MG63 (cell line): ENCODE data around the gene SMCR8. TPM values are rescaled to one million over a fixed set of nuclear protein-coding genes. Genes with fewer than 3 reads are reported as not detected.
"Not testable (repeated sequence)": the region's sequence is repeated elsewhere in the genome, so short reads cannot be mapped to it uniquely, and the experiment has no call there.

Experiments used
- DNase-seq: peaks from one replicate; pipeline ENCODE4 v3.0.0-alpha.2; 2020
- H3K27me3 ChIP-seq: fragments of 250-450 bp; sonication (Bioruptor Pico); 2 replicates; pipeline ENCODE4 v1.5.1; 2020; ENCODE audit warnings: mild to moderate bottlenecking, moderate library complexity
- H3K36me3 ChIP-seq: fragments of 250-450 bp; sonication (Bioruptor Pico); 2 replicates; pipeline ENCODE4 v1.5.1; 2020; ENCODE audit warnings: mild to moderate bottlenecking, moderate library complexity
- H3K4me3 ChIP-seq: fragments of 250-450 bp; sonication (Bioruptor Pico); 2 replicates; pipeline ENCODE4 v1.5.1; 2020; ENCODE audit warnings: mild to moderate bottlenecking, moderate library complexity
- H3K9me3 ChIP-seq: fragments of 250-450 bp; sonication (Bioruptor Pico); 2 replicates; pipeline ENCODE4 v1.5.1; 2020; ENCODE audit warnings: mild to moderate bottlenecking, moderate library complexity
- total RNA-seq: library from RNA; depleted of rRNA; stranded (reverse); fragments of >200 nt; shearing (Covaris generic); gene quantifications from 2 replicates; pipeline ENCODE4 v1.2.3, GENCODE V29; 2014; ENCODE audit warnings: low replicate concordance; rRNA removed

The SMCR8 gene
- total RNA-seq, 1 experiment from 2014 or later = 5.2 TPM

DNA sequence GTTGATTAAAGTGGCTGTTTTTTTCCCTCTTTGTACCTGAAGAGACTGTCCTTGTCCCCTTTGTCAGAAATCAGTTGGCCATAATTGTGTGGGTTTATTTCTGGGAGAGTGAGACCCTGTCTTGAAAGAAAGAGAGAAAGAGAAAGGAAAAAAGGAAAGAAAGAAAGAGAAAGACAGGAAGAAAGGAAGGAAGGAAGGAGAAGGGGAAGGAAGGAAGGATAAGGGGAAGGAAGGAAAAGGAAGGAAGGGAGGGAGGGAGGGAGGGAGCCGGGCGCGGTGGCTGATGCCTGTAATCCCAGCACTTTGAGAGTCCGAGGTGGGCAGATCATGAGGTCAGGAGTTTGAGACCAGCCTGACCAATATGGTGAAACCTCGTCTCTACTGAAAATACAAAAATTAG, 55.7 kb downstream of the SMCR8 start:
- H3K9me3 ChIP-seq = no peaks in the 10 kb centered on the region
- H3K27me3 ChIP-seq = no peaks in the 10 kb centered on the region
- DNase-seq = no peak
- H3K36me3 ChIP-seq = no peaks in the 10 kb centered on the region
- no peak overlapping the region for H3K4me3 ChIP-seq

DNA sequence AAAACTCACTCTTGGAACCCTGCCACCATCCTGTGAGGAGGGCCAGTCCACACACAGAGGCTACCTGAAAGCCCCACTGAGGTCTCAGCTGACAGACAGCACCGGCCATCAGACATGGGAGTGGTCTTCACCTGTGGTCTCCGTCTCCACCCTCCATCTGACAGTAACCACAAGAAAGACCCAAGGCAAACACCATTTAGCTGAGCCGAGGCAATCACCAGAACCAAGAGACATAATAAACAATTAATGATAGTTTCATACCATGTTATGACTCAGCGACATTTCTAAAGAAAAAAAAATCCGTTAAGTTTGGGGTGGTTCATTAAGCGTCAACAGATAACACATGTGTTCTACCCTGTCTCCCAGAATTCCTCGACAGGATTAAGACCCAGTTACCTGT, 56.4 kb downstream of the SMCR8 start:
- no peaks in the 10 kb centered on the region for H3K27me3 ChIP-seq
- H3K9me3 ChIP-seq = no peaks in the 10 kb centered on the region
- no peak for DNase-seq
- H3K4me3 ChIP-seq = no peak overlapping the region
- H3K36me3 ChIP-seq = no peaks in the 10 kb centered on the region

DNA sequence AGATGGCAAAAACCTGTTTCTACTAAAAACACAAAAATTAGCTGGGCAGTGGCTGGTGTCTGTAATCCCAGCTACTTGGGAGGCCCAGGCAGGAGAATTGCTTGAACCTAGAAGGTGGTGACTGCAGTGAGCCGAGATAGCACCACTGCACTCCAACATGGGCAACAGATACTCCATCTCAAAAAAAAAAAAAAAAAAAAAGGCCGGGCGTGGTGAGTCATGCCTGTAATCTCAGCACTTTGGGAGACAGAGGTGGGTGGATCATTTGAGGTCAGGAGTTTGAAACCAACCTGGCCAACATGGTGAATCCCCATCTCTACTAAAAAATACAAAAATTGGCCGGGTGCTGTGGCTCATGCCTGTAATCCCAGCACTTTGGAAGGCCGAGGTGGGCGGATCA, 58.1 kb downstream of the SMCR8 start:
- H3K27me3 ChIP-seq, H3K36me3 ChIP-seq, H3K9me3 ChIP-seq, H3K4me3 ChIP-seq, DNase-seq: not testable (repeated sequence)

DNA sequence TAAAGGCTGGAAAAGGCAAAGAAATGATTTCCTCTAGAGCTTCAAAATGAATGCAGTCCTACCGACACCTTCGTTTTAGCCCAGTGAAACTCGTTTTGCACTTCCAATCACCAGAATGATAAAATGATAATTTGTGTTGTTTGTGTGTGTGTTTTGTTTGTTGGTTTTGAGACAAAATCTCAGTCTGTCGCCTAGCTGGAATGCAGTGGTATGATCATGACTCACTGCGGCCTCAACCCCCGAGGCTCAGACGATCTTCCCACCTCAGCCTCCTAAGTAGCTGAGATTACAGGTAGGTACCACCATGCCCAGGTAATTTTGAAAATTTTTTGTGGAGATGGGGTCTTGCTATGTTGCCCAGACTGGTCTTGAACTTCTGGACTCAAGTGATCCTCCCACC, 59.1 kb downstream of the SMCR8 start:
- no peaks in the 10 kb centered on the region for H3K27me3 ChIP-seq
- no peaks in the 10 kb centered on the region for H3K36me3 ChIP-seq
- no peak for DNase-seq
- no peak overlapping the region for H3K4me3 ChIP-seq
- H3K9me3 ChIP-seq = no peaks in the 10 kb centered on the region

Other genes with a start within 250 kb of the SMCR8 start
- 28.4 and 41.5 TPM in 2 replicates for gene DRG2, start 227.3 kb upstream of the SMCR8 start, total RNA-seq
- not detected in 2 replicates for gene MYO15A, start 206.5 kb upstream of the SMCR8 start, total RNA-seq
- gene ALKBH5, start 131.5 kb upstream of the SMCR8 start, total RNA-seq = 50.5 and 63.5 TPM in 2 replicates
- 12.5 and 14.4 TPM in 2 replicates for gene LLGL1, start 89.7 kb upstream of the SMCR8 start, total RNA-seq
- 192 and 203 TPM in 2 replicates for gene FLII, start 56.6 kb upstream of the SMCR8 start, total RNA-seq
- gene MIEF2, start 54.6 kb upstream of the SMCR8 start, total RNA-seq = 3.2 and 19.9 TPM in 2 replicates
- 16.3 and 21.2 TPM in 2 replicates for gene TOP3A, start 299 bp upstream of the SMCR8 start, total RNA-seq
- gene SHMT1, start 48.3 kb downstream of the SMCR8 start, total RNA-seq = 7.1 and 17.7 TPM in 2 replicates
- gene EVPLL, start 62.5 kb downstream of the SMCR8 start, total RNA-seq = not detected in 2 replicates
- gene LGALS9C, start 161.5 kb downstream of the SMCR8 start, total RNA-seq = not detected in 2 replicates